Erythroblast (primary cell): Measurements from ENCODE around the gene XYLT1.

Experiments
- GATA1 ChIP-seq: IDR thresholded peaks from 2 replicates; pipeline ENCODE4 v1.6.1; 2011; ENCODE audit warnings: low read depth, mild to moderate bottlenecking, control low read depth, low read length, moderate library complexity
- POLR2A ChIP-seq: IDR thresholded peaks from 2 replicates; pipeline ENCODE4 v1.6.1; 2011; ENCODE audit warnings: mild to moderate bottlenecking, low read length

GRCh38 chr16:17261197-17261858 is 209.4 kb downstream of the XYLT1 start:
- TF ChIP-seq POLR2A: no peak
- TF ChIP-seq GATA1: no peak
